Measurements from ENCODE around the gene ZBTB32.

Gene ZBTB32

GRCh38 chr19:35695895-35696422, 8.4 kb upstream of the ZBTB32 start:
- DNase-seq, result no peak

- DNase-seq, result no peak
These were observed 7.5 kb upstream of the ZBTB32 start for GRCh38 chr19:35696835-35697234.

- DNase-seq, result peak; percentile 91
These were observed 1.9 kb upstream of the ZBTB32 start for GRCh38 chr19:35702223-35703012.

GRCh38 chr19:35703343-35703742, 1.0 kb upstream of the ZBTB32 start:
- no peak for DNase-seq

GRCh38 chr19:35708391-35708790, 4.0 kb downstream of the ZBTB32 start:
- DNase-seq, result no peak

- no peak for DNase-seq
These were observed 6.7 kb downstream of the ZBTB32 start for GRCh38 chr19:35710784-35711723.

GRCh38 chr19:35712567-35713505, 8.5 kb downstream of the ZBTB32 start:
- no peak for DNase-seq

- no peak for DNase-seq
These were observed 9.1 kb downstream of the ZBTB32 start for GRCh38 chr19:35713506-35713850.

- DNase-seq, result no peak
These were observed 9.6 kb downstream of the ZBTB32 start for GRCh38 chr19:35713904-35714495.

- no peak for DNase-seq
These were observed 10.4 kb downstream of the ZBTB32 start for GRCh38 chr19:35714601-35715354.

GRCh38 chr19:35715355-35715809, 11.0 kb downstream of the ZBTB32 start:
- no peak for DNase-seq

GRCh38 chr19:35715981-35716800, 11.8 kb downstream of the ZBTB32 start:
- no peak for DNase-seq

- peak; percentile 92 for DNase-seq
These were observed 12.7 kb downstream of the ZBTB32 start for GRCh38 chr19:35716801-35717664.

- DNase-seq, result no peak
These were observed 13.4 kb downstream of the ZBTB32 start, which contains the start of gene KMT2B for GRCh38 chr19:35717665-35718344. Gene KMT2B, plus strand, starts transcription at chr19:35718003. Its CDS starts 16 bp downstream, at chr19:35718019.

GRCh38 chr19:35718345-35719041, 14.1 kb downstream of the ZBTB32 start:
- DNase-seq, result peak; percentile 29

GRCh38 chr19:35719402-35720162, 15.2 kb downstream of the ZBTB32 start:
- no peak for DNase-seq

GRCh38 chr19:35720163-35720524, 15.8 kb downstream of the ZBTB32 start:
- DNase-seq, result no peak

Data from effector CD8-positive, alpha-beta T cell (primary cell).